DMS 273 (cell line): ENCODE measurements around the gene ASF1B.
"Not testable (repeated sequence)": the region's sequence is repeated elsewhere in the genome, so short reads cannot be mapped to it uniquely, and the experiment has no call there.

Experiments used
- DNase-seq: peaks from one replicate; lab custom pipeline; 2025; ENCODE audit not compliant: unreplicated experiment; lab: John Stamatoyannopoulos, UW

The ASF1B gene

DNA sequence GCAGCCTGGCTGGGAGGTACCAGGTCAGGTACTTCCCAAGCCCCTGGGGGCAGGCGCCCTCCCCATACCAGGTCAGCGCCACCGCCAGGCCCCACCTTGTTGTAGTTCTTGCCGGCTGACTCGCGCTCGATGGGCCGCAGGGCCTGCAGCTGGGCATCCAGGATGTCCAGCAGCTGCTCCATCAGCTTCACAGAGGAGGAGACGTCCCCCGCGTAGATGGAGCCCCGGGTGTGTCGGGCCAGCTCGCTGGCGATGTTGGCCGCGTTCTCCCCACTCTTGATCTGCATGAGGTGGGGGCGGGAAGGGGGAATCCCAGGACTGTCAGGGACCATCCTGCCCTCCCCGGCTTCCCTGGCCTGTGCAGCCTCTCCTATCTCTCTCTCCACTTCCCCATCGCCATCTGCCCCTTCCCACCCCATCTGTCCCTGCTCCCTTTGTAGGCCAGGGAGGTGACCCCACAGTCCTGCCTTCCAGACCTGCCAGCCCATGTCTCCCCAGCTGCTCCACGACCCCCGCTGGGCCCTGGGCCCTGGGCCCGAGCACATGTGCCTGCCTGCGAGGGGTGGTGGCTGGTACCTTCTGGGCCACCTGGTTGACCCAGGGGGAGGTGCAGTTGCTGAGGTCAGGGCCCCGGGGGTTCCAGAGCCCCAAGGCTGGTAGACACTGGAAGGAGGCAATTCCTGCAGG, 23.8 kb upstream of the ASF1B start:
- DNase-seq: peak; percentile 83

DNA sequence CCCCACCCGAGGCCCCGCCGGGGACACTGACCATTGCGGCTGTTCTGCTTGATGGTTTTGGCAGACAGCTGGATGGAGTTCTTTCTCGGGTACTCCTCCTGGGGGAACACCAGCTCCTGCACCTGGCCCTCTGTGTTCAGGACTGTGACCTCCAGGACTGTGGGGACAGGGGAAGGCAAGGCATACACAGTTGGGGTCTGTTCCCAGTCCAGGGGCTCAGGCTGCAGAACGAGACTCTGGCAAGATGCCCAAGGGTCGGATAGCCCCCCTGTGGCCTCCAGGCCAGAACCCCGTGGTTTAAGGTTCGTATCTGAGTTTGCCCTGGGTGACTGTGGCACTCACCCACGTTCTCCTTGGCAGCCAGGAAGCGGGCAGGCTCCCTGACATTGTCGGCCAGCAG, 22.7 kb upstream of the ASF1B start:
- DNase-seq: no peak

DNA sequence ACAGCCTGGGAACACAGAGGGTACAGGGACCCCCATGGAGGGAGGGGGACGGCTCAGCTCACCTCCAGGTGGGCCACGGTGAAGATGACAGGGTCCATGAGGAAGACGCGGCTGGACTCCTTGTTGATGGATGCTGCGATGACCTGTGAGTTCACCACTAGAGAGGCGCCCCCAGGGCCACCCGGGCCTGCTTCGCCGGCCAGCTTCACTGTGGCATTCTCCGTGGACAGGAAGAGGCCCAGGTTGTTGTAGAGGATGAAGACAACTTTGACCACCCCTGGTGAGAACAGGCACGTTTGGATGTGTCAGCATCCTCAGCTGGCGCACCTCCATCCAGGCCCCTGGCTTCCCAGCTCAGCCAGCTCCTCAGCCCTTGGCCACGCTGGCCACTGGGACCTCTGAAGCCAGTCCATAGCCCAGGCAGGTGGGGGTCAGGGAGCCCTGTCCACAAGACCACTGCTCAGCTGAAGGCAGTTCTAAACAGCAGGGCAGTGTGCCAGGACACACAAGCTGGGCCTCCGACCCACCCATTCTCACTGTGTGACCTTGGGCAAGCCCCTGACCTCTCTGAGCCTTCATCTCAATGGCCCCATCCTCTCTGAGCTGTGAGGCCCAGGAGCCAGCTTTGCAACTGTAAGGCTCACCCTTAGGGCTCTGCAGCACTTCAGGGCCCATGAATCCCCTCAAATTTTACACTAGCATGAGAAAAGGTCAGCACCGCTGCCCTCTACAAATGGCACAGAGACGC, 22.1 kb upstream of the ASF1B start:
- no peak for DNase-seq

DNA sequence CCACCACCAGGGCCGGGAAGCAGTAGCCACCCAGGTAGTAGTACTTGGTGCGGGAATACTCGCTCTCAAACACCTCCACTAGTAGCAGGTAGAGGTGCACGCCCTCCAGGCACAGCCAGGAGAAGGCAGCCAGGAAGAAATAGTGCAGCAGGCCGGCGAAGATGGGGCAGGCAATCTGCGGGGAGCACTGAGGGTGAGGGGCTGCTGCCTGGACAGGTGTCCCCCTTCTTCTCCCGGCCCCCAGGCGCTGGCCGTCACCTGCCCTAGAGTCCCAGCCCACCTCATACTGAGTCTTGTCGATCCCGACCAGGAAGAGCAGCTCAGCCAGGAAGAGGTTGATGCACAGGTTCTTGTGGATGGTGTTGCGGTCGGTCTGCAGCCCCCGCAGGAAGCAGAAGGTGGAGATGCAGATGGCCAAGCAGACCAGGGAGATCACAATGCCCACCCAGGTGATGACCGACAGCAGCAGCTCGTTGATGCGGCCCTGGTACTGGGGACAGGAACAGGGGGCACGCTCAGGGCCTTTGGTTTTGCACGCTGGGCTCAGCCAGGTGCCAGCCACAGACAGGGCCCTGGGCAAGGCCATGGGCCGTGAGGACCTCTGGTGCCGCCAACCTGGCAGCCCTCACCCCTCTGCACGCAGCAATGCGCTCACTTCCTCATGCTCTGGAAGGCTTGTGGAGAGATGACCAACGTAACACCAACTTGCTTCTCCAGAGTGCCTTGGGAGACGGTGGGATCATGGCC, 20.8 kb upstream of the ASF1B start:
- DNase-seq: no peak

DNA sequence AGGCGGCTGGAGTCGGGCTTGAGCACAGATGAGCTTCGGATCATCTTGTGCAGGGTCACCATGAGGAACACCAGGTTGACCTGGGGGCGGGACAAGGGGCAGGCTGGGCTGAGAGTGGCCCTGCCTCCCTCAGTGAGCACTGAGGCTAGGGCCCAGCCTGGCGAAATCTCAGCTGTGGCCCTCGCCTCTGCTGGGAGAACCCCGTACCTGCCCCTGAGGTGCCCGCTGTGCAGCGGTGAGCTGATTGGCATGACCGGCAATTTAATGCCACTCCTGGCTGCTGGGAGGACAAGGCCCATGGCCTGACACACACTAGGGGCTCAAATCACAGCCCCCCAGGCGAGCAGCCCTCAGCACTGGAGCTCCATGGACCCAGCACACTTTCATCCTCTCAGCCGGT, 19.7 kb upstream of the ASF1B start:
- no peak for DNase-seq

DNA sequence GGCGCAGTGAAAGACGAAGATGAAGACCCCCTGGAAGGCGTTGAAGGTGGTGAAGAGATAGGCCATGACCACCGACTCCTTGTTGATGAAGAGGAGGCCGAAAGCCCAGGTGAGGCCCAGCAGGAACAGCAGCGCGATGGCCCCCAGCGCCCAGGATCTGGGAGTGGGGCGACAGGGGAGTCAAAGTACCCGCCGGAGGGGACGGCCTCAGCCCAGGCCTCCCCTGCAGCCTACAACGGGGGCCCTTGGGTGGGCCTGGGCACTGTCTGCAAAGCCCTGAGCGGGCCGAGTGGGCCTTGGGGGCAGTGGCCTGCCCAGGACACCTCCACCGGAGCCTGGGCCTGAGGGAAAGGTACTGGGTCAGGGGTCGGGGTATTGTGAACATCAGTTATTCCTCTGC, 19.0 kb upstream of the ASF1B start:
- DNase-seq: no peak

DNA sequence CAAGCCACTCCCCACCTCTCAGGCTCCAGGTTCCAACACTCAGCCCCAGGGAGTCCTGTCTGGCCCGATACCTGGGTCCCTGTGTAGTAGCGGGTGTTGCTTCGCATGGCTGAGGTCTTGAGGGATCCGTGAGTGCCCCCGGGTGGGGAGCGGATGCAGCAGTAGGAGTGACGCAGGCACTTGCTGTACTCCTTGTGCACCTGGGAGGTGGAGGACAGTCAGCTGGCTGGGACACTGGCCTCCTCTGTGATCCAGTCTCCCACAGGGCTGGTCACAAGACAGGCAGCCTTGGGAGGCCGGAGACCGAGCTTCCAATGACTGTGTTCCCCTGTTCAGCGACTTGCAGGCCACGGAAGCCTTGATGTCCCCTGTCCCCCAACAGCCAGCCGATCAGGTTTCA, 16.3 kb upstream of the ASF1B start:
- no peak for DNase-seq

DNA sequence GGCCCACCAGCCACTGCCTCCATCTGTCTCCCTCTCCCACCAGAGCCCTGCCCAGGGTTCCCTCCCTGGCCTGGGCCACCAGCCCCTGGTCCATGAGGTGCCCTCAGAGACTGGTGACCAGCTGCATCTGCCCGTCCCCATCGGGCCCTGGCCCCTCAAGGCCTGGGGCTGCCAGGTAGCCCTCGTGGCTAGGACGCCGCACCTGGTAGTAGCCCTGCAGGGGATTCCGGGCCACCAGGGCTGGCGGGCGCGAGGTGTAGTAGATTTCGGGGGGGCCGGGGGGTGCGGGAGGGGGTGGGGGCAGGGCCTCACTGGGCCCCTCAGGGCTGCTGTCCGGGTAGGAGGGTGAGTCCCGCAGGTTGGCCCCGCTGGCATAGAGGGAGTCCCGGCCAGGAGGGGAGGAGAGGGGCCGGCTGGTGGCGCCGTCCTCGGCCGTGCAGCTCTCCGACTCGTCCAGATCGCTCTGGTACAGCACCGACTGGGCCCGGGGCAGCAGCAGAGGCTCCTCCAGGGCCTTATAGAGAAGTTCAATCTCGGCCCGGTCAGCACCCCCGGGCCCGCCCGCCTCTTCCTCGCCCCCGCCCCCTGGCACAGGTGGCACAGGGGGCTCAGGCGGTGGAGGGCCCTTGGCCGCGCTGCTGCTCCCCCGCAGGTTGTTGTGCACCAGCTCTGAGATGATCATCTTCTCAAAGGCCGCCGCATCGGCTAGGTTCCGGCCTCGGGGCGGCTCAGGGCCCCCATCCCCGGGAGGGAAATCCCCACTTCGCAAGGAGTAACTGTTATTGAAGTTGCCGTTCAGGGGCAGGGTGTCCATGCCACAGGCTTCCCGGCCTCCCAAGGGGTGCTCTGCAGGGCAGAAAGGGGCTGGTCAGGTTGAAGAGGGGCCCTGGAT, 14.6 kb upstream of the ASF1B start:
- no peak for DNase-seq

DNA sequence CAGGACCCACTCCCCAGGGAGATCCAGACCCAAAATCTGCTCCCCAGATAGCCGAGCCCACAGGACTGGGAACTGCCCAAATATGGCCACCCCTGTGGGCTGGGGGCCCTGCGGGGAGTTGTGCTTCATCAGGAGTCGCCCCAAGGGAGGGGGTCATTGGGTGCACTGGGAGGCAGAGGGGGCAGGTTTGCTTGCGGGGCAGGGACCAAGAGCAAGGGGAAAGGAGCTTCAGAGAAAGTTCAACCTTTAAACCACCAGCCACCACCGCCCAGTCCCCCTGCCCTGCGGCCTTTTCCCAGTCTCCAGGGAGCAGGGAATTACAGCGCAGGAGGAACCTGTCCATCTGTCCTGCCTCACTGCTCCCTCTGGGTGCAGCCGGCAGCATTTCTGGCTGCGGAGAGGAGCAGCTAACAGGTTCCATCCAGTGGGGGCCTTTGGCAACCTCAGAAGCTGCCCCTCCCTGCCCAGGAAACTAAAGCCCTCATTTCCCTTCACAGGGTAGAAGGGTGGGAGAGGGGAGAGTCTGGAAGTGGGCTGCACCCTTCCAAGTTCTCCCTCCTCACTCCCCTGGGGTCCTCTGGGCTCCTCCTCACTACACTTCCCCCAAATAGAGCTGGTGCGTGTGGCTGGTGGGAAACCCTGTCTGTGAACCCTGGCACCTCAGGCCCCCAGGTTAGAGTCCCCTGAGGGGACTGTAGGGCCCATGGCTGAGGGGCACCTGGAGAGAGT, 13.8 kb upstream of the ASF1B start:
- peak; percentile 51 for DNase-seq

DNA sequence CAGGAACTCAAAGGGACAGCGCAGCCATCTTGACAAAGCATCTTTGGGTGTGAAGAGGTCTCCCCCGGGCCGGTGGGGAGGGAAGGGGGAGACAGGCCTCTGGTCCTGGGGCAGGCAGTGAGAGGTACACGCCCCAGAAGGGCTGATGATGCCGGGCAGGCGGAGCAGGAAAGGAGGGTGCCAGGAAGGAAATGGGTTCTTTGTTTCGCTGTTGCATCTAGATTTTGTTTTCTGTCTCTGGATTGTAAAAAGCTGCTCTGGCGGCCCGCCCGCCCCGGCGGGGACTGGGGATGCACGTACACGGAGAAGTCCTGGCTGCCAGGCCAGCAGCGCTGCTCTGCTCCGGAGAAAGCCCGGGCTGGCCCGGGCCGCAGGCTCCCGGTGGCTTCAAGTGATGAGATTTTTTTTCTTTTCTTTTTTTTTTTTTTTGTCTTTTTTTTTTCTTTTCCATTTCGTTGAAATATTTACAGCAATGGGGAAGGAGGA, 13.2 kb upstream of the ASF1B start:
- DNase-seq: no peak

DNA sequence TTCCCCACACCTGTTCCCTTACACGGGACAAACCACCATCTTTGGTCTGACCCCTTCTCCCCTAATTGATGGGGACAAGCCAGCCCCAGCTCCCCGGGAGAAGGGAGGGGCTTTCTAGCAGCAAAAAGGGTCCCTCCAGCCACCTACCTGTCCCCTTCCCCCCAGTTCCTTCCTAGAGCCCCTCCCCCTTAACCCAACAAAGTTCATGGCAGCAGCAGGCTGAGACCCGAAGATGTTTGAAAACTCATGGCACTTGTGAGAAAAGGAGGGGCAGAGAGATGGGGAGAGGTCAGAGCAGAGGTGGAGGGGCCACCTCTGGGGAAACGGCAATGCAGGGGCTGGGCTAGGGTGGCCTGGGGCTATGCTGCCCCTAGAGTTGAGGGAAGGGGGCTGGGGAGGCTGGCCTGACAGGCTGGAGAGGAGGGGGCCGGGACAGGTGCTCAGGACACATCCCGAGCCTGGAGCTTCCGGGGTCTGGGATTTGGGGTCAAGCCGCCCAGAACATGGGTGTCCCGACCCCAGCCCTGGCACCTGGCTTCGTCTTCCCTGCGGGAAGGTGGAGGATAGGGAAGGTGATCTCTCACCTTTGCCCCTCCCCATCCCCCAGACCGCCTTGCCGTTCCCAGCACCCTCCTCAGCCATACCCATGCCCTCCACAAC, 12.5 kb upstream of the ASF1B start:
- DNase-seq: no peak

DNA sequence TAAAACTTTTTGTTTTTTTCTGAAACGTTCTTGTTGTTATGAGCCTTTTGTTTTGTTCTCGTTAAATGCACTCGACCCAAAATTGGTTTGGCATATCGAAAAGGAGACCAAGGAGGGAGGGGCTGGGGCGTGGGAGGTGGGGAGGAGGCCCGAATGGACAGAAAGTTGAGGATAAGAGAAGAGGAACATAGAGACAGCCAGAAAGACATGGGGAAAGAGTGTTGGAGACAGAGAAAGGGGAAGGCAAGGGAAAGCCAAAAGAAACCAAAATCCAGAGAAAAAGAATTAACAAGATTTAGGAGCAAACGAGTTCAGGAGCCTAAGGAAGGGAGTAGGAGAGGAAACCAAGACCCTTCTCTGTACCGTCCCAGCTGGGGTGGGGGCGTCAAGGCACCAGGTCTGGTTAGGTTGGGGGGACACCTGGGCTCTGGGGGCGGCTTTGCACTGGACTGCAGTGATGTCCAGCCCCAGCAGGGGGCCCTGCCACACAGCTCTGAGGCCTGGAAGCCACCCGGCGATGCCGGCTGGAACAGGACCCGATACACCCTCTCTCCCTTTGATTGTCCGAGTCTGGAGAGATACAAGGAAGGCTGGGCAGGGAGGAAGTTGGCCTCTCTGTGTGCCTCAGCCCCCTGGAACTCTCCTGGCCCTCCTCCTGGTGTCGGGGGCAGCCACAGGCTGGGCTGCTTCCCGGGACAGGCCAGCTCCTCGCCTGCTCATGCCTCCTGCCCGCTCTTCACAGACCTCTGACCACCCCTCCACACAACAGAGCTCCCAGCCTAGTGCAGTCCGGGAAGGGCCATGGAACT, 11.6 kb upstream of the ASF1B start:
- DNase-seq: peak; percentile 79

DNA sequence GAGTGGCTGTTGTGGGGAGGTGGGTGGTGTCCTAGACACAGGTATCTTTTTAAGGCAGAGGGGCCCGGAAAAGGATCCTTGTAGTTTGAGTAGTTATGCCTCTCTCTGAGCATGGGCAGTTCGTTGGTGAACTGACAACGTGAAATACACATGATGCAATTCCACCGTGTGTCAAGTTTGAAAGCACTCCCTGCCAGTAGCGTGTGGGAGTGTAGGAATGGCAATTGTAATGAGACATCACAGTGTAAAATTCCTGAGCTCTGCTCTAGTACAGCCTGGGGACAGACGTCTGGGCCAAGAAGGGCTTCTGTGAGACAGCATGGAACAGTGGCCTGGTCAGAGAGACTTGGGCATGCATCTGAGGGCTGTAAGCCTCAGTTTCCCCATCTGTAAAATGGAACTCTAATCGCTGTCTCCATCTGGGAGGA, 10.4 kb upstream of the ASF1B start:
- DNase-seq: peak; percentile 24

DNA sequence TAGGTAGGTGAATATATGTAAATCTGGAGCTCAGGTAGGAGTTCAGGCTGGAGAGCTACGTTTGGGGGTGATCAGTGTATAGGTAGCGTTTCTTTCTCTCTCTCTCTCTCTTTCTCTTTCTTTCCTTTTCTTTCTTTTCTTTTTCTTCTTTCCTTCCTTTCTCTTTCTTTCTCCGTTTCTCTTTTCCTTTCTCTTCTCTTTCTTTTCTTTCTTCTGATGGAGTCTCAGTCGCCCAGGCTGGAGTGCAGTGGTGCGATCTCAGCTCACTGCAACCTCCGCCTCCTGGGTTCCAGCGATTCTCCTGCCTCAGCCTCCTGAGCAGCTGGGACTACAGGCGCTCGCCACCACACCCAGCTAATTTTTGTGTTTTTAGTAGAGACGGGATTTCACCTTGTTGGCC, 9.8 kb upstream of the ASF1B start:
- DNase-seq: not testable (repeated sequence)

DNA sequence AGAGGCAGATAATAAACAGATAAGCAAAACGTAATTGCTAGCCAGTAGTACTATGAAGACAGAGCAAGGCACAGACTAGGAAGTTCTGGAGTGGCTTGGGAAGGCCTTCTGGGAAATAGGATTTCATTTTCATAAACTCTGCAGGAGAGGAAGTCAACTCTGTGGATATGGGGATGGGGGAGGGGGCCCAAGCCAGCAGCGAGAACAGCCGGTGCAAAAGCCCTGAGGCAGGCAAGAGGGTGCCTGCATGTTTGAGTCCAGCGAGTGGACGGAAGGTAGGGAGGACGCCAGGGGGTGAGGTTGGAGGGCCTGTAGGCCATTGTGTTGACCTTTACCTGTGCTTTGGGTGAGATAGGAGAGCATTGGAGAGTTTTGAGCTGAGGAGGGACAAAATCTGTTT, 9.0 kb upstream of the ASF1B start:
- DNase-seq: no peak

DNA sequence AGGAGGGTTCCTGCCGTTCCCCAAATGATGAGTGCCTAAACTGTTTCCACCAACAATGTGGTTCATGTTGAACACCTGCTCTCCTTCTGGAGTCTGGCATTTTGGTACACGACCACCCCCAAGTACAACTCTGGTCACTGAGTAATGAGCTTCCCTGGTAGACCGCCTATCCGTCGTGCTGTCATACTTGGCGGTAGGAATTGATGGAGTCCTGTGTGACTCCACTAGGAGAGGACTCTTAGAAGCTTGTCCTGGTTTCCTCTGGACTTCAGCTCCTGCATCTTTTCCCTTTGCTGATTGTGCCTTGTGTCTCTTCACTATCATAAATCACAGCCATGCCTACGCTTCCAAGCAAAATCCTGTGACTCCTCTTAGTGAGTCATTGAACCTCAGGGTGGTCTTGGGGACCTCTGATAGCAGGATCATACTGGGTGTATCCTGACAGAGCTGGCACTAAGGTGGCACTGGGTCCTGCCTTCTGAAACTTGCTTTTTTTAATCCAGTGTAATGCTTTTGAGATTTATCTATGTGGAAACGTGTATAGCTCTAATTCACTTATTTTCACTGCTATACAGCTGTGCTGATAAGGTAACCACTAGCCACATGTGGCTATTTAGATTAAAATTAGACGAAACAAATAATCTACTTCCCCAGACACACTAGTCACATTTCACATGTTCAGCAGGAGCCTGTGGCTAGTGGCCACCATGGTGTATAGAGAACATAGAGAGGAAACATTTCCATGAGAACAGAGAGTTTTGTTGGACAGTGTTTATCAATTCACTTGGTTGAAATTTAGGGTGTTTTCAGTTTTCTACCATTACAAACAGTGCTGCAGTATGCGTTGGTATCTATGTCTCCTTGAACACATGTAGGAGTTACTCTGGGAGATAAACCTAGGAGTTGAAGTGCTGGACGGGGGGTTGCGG, 6.1 kb upstream of the ASF1B start:
- DNase-seq: no peak

DNA sequence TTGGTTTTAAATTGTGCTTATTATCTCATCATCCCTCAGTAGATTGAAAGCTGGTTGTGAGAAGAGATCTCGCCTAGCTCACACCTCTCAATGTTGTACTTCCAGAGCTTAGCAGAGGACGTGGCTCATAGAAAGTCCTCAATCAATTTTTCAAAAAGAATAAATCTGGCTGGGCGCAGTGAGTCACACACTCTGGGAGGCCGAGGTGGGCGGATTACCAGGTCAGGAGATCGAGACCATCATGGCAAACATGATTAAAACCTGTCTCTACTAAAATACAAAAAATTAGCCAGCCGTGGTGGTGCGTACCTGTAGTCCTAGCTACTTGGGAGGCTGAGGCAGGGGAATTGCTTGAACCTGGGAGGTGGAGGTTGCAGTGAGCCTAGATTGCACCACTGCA, 4.7 kb upstream of the ASF1B start:
- DNase-seq: no peak

DNA sequence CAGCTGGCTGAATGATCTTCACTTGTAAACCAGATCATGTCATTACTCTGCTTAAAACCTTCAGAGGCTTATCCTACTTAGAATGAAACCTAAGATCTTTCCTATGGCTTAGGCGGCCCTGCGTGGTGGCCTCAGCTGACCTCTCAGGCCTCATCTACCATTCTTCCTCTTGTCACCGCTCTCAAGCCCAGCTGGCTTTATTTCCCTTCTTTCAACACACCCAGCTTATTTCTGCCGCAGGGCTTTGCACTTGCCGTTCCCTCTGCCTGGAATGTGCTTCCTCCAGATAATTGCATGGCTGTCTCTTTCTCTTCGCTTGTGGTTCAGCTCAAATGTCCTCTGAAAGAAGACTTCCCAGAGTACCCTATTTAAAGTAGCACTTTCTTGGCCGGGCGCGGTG, 3.6 kb upstream of the ASF1B start:
- no peak for DNase-seq
